Measurements from ENCODE around the gene RSBN1. TPM values are rescaled to one million over a fixed set of nuclear protein-coding genes. Genes with fewer than 3 reads are reported as not detected.
A peak's percentile ranks its signal among the peaks of the same experiment; 100 is the strongest.

The RSBN1 gene
- total RNA-seq, 8 experiments from 2014 or later = 5.1 to 37.1 (median 22.4) TPM

- ATAC-seq (replicated peaks in 6 of 8) = peak in 1 of 8 experiments; percentile 26
- in situ Hi-C loops (cut with MboI; ENCODE audit: low pct_unique_long_range_greater_than_20kb in 2 of 9, low sequenced_read_pairs in 9 of 9, unreplicated experiment in 9 of 9) = no loop called here
Measured at GRCh38 chr1:113786069-113786468, 26.2 kb downstream of the RSBN1 start.

DNA sequence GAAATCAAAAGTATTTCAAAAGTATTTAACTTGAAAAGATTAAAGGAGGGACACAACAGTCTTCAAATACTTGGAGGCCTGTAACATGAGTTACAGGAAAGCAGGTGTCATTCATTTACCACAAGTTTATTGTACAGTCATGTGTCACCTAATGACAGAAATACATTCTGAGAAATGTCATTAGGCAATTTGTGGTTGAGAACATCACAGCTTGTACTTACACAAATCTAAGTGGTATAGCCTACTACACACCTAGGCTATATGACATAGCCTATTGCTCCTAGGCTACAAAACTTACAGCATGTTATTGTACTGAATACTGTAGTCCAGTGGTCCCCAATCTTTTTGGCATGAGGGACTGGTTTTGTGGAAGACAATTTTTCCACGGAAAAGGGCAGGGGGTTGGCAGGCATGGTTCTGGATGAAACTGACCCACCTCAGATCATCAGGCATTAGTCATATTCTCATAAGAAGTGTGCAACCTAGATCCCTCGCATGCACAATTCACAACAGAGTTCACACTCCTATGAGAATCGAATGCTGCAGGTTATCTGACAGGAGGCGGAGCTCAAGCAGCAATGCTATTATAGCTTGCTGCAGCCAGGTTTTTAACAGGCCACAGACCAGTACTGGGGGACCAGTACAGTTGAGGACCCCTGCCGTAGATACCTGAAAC lies 28.0 kb downstream of the RSBN1 start:
- Histone ChIP-seq H3K27ac (no peak overlapping the region), H3K4me1 (replicated peaks in 1 of 2) (no peaks in the 10 kb centered on the region), H3K4me3 (no peak overlapping the region)
- ATAC-seq (replicated peaks in 6 of 8) = peak in 3 of 8 experiments; percentile 17 to 23 (median 22)
- WGBS, 10 experiments = 80 to 100% (median 90%) methylated on average over 1 to 5 of the region's 5 CpGs; no CpG with 5 or more reads in 1 of the 10 experiments
- in situ Hi-C loops (cut with MboI; ENCODE audit: low pct_unique_long_range_greater_than_20kb in 2 of 9, low sequenced_read_pairs in 9 of 9, unreplicated experiment in 9 of 9) = no loop called here

More at GRCh38 chr1:113786069-113786468, 26.2 kb downstream of the RSBN1 start:
- Histone ChIP-seq H3K4me1 (replicated peaks in 1 of 2) (no peaks in the 10 kb centered on the region), H3K4me3 (no peak overlapping the region), H3K27ac (no peak overlapping the region)
- 0 to 100% (median 75%) methylated on average over 1 of the region's 1 CpG; no CpG with 5 or more reads in 1 of the 10 experiments for WGBS, 10 experiments

GRCh38 chr1:113783254-113784103 lies 28.8 kb downstream of the RSBN1 start:
- no peaks in the 10 kb centered on the region for H3K4me1 ChIP-seq (replicated peaks in 1 of 2)
- WGBS, 10 experiments = 0 to 100% (median 82%) methylated on average over 1 to 4 of the region's 4 CpGs
- ATAC-seq (replicated peaks in 6 of 8) = peak in 3 of 8 experiments; percentile 40 to 61 (median 58)
- H3K27ac ChIP-seq = no peak overlapping the region
- no peak overlapping the region for H3K4me3 ChIP-seq
- in situ Hi-C loops (cut with MboI; ENCODE audit: low pct_unique_long_range_greater_than_20kb in 2 of 9, low sequenced_read_pairs in 9 of 9, unreplicated experiment in 9 of 9) = no loop called here

GRCh38 chr1:113782406-113782805 lies 29.9 kb downstream of the RSBN1 start:
- Histone ChIP-seq H3K4me1 (replicated peaks in 1 of 2) (no peaks in the 10 kb centered on the region), H3K4me3 (no peak overlapping the region), H3K27ac (no peak overlapping the region)
- 0 to 100% (median 83%) methylated on average over 1 to 2 of the region's 2 CpGs for WGBS, 10 experiments
- in situ Hi-C loops (cut with MboI; ENCODE audit: low pct_unique_long_range_greater_than_20kb in 2 of 9, low sequenced_read_pairs in 9 of 9, unreplicated experiment in 9 of 9) = no loop called here
- ATAC-seq (replicated peaks in 6 of 8) = peak in 1 of 8 experiments; percentile 30

- no peak overlapping the region for H3K27ac ChIP-seq
- no peaks in the 10 kb centered on the region for H3K4me1 ChIP-seq (replicated peaks in 1 of 2)
- WGBS, 10 experiments = 83 to 98% (median 91%) methylated on average over 4 to 5 of the region's 5 CpGs
- H3K4me3 ChIP-seq = no peak overlapping the region
- ATAC-seq (replicated peaks in 6 of 8) = no peak
- in situ Hi-C loops (cut with MboI; ENCODE audit: low pct_unique_long_range_greater_than_20kb in 2 of 9, low sequenced_read_pairs in 9 of 9, unreplicated experiment in 9 of 9) = no loop called here
Measured at GRCh38 chr1:113780374-113781146, 31.7 kb downstream of the RSBN1 start.

- Histone ChIP-seq H3K4me3 (no peak overlapping the region), H3K4me1 (replicated peaks in 1 of 2) (no peaks in the 10 kb centered on the region), H3K27ac (no peak overlapping the region)
- ATAC-seq (replicated peaks in 6 of 8) = no peak
- in situ Hi-C loops (cut with MboI; ENCODE audit: low pct_unique_long_range_greater_than_20kb in 2 of 9, low sequenced_read_pairs in 9 of 9, unreplicated experiment in 9 of 9) = no loop called here
- WGBS, 10 experiments = 67 to 100% (median 93%) methylated on average over 1 to 6 of the region's 6 CpGs; no CpG with 5 or more reads in 1 of the 10 experiments
Measured at GRCh38 chr1:113779542-113779941, 32.7 kb downstream of the RSBN1 start.

GRCh38 chr1:113777561-113777960 lies 34.7 kb downstream of the RSBN1 start:
- no peak for ATAC-seq (replicated peaks in 6 of 8)
- 80 to 100% (median 95%) methylated on average over 1 to 4 of the region's 4 CpGs; no CpG with 5 or more reads in 1 of the 10 experiments for WGBS, 10 experiments

DNA sequence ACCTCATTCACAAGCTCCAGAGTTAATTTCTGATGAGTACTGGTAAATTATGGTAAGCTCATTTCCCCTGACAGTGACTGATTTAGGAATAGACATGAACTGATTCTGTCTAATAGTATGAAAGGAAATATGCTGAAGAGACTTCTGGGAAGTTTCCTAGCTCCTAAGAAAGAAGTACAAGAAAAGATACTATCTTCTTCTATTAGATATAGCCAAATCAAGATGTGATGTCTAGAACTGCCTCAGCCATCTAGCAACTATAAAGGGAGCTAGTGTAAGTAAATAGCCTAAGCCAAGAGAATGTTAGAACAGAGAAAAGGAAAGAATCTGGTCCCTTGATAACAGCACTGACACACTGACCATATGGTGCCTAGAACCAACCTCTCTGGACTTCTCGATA lies 42.2 kb downstream of the RSBN1 start:
- in situ Hi-C loops (cut with MboI; ENCODE audit: low pct_unique_long_range_greater_than_20kb in 2 of 9, low sequenced_read_pairs in 9 of 9, unreplicated experiment in 9 of 9) = no loop called here
- Histone ChIP-seq H3K27ac (no peak overlapping the region), H3K4me3 (no peak overlapping the region)

More at GRCh38 chr1:113777561-113777960, 34.7 kb downstream of the RSBN1 start:
- Histone ChIP-seq H3K4me3 (no peak overlapping the region), H3K27ac (no peak overlapping the region), H3K4me1 (replicated peaks in 1 of 2) (no peaks in the 10 kb centered on the region)
- in situ Hi-C loops (cut with MboI; ENCODE audit: low pct_unique_long_range_greater_than_20kb in 2 of 9, low sequenced_read_pairs in 9 of 9, unreplicated experiment in 9 of 9) = no loop called here

GRCh38 chr1:113769601-113769970 lies 42.7 kb downstream of the RSBN1 start:
- peaks cover 23 to 47% of the 10 kb centered on the region in 2 donors for H3K4me1 ChIP-seq (replicated peaks in 1 of 2)
- ATAC-seq (replicated peaks in 6 of 8) = no peak
- no peak overlapping the region for H3K27ac ChIP-seq
- in situ Hi-C loops (cut with MboI; ENCODE audit: low pct_unique_long_range_greater_than_20kb in 2 of 9, low sequenced_read_pairs in 9 of 9, unreplicated experiment in 9 of 9) = no loop called here
- H3K4me3 ChIP-seq = no peak overlapping the region

More for the DNA sequence above, 42.2 kb downstream of the RSBN1 start:
- WGBS, 10 experiments = 80 to 100% (median 90%) methylated on average over 1 of the region's 1 CpG; no CpG with 5 or more reads in 4 of the 10 experiments
- no peak for ATAC-seq (replicated peaks in 6 of 8)
- H3K4me1 ChIP-seq (replicated peaks in 1 of 2) = peaks cover 23 to 43% of the 10 kb centered on the region in 2 donors

DNA sequence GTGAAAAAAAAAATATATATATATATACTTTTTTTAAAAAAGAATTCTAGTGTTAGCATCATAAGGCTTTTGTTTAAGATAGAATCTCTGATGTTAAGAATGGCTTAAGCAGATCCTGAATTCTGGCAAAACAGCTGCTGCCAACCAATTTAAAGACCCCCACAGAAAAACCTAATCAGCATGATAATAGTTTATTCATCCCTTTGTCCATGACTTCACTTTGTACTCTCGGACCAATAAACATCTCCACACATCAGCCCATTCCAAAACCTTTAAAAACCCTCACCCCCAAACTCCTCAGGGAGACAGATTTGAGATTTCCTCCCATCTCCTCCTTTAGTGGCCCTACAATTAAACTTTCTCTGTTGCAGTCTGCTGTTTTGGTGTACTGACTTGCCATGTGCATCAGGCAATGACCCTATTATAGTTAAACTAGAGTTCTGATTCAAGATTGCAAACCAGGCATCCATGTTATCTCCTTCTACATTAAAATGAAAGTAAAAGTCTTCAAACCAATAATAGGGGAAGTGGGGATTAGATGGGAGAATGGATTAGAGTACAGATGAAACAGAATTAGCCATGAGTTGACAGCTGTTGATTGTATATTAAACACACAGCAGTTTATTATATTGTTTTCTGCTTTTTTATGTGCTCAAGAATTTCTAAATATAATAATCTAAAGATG lies 43.2 kb downstream of the RSBN1 start:
- H3K4me1 ChIP-seq (replicated peaks in 1 of 2) = peaks cover 23 to 47% of the 10 kb centered on the region in 2 donors
- in situ Hi-C loops (cut with MboI; ENCODE audit: low pct_unique_long_range_greater_than_20kb in 2 of 9, low sequenced_read_pairs in 9 of 9, unreplicated experiment in 9 of 9) = no loop called here
- H3K4me3 ChIP-seq = no peak overlapping the region
- no peak overlapping the region for H3K27ac ChIP-seq
- ATAC-seq (replicated peaks in 6 of 8) = no peak
- WGBS, 10 experiments = 0 to 100% (median 27%) methylated on average over 1 of the region's 1 CpG; no CpG with 5 or more reads in 3 of the 10 experiments

GRCh38 chr1:113765306-113766230 lies 46.7 kb downstream of the RSBN1 start:
- H3K4me1 ChIP-seq (replicated peaks in 1 of 2) = peaks cover 21 to 43% of the 10 kb centered on the region in 2 donors
- ATAC-seq (replicated peaks in 6 of 8) = peak in 4 of 8 experiments; percentile 38 to 89 (median 69)
- H3K27ac ChIP-seq = no peak overlapping the region
- 55 to 100% (median 88%) methylated on average over 1 to 2 of the region's 2 CpGs for WGBS, 10 experiments
- H3K4me3 ChIP-seq = no peak overlapping the region
- in situ Hi-C loops (cut with MboI; ENCODE audit: low pct_unique_long_range_greater_than_20kb in 2 of 9, low sequenced_read_pairs in 9 of 9, unreplicated experiment in 9 of 9) = no loop called here

- Histone ChIP-seq H3K27ac (no peak overlapping the region), H3K4me1 (replicated peaks in 1 of 2) (peaks cover 7 to 30% of the 10 kb centered on the region in 2 donors), H3K4me3 (no peak overlapping the region)
- WGBS, 10 experiments = 65 to 100% (median 88%) methylated on average over 1 to 2 of the region's 2 CpGs
- no peak for ATAC-seq (replicated peaks in 6 of 8)
- in situ Hi-C loops (cut with MboI; ENCODE audit: low pct_unique_long_range_greater_than_20kb in 2 of 9, low sequenced_read_pairs in 9 of 9, unreplicated experiment in 9 of 9) = no loop called here
Measured at GRCh38 chr1:113763661-113764060, 48.6 kb downstream of the RSBN1 start.
